ENCODE results near the gene SIK2. TPM values are rescaled to one million over a fixed set of nuclear protein-coding genes. Genes with fewer than 3 reads are reported as not detected.

The SIK2 gene
- total RNA-seq, 1 donor from 2014 or later, result 16.3 TPM

- no peak for DNase-seq
- H3K4me3 ChIP-seq, result no peak overlapping the region
- no peaks in the 10 kb centered on the region for H3K27me3 ChIP-seq (ENCODE audit: low read depth)
- peaks cover 82% of the 10 kb centered on the region for H3K4me1 ChIP-seq
- H3K27ac ChIP-seq (replicated peaks), result peak overlapping the region; percentile 54
- no peaks in the 10 kb centered on the region for H3K9me3 ChIP-seq (replicated peaks)
- peaks cover 5% of the 10 kb centered on the region for H3K36me3 ChIP-seq
- intact Hi-C loops (cut with micrococcal nuclease), result no loop called here
- TF ChIP-seq, protein P1, sequence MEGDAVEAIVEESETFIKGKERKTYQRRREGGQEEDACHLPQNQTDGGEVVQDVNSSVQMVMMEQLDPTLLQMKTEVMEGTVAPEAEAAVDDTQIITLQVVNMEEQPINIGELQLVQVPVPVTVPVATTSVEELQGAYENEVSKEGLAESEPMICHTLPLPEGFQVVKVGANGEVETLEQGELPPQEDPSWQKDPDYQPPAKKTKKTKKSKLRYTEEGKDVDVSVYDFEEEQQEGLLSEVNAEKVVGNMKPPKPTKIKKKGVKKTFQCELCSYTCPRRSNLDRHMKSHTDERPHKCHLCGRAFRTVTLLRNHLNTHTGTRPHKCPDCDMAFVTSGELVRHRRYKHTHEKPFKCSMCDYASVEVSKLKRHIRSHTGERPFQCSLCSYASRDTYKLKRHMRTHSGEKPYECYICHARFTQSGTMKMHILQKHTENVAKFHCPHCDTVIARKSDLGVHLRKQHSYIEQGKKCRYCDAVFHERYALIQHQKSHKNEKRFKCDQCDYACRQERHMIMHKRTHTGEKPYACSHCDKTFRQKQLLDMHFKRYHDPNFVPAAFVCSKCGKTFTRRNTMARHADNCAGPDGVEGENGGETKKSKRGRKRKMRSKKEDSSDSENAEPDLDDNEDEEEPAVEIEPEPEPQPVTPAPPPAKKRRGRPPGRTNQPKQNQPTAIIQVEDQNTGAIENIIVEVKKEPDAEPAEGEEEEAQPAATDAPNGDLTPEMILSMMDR (IDR thresholded peaks at IDR 0.05; ENCODE audit: borderline replicate concordance), result no peak
Observed at GRCh38 chr11:111633756-111634362, 31.6 kb downstream of the SIK2 start.

- H3K27ac ChIP-seq (replicated peaks), result peak overlapping the region; percentile 54
- H3K27me3 ChIP-seq (ENCODE audit: low read depth), result no peaks in the 10 kb centered on the region
- DNase-seq, result no peak
- H3K4me1 ChIP-seq, result peaks cover 95% of the 10 kb centered on the region
- TF ChIP-seq, protein P1 (IDR thresholded peaks at IDR 0.05; ENCODE audit: borderline replicate concordance), result no peak
- intact Hi-C loops (cut with micrococcal nuclease), result no loop called here
- H3K4me3 ChIP-seq, result no peak overlapping the region
- H3K36me3 ChIP-seq, result no peaks in the 10 kb centered on the region
- no peaks in the 10 kb centered on the region for H3K9me3 ChIP-seq (replicated peaks)
Observed at GRCh38 chr11:111634981-111635705, 32.9 kb downstream of the SIK2 start.

DNA sequence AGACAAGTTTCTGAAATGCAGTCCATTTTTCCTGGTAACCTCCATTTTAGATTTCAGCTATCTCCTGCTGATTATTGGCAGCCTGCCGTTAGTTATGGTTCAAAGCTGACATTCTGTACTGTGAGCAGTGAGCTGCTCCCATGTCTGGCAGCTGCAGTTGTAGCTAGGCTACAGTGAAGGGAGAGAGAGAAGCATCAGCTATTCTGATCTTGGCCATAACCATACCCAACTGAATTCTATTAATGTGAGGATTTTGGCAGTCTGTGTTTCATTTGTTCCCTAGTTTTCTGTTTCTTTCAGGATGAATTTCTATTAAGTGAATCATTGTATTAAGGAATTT is 33.4 kb downstream of the SIK2 start:
- peak; percentile 25 for DNase-seq
- peak overlapping the region; percentile 54 for H3K27ac ChIP-seq (replicated peaks)
- TF ChIP-seq, protein P1 (IDR thresholded peaks at IDR 0.05; ENCODE audit: borderline replicate concordance), result no peak
- peaks cover 94% of the 10 kb centered on the region for H3K4me1 ChIP-seq
- H3K9me3 ChIP-seq (replicated peaks), result no peaks in the 10 kb centered on the region
- intact Hi-C loops (cut with micrococcal nuclease), result no loop called here
- H3K36me3 ChIP-seq, result no peaks in the 10 kb centered on the region
- no peak overlapping the region for H3K4me3 ChIP-seq
- no peaks in the 10 kb centered on the region for H3K27me3 ChIP-seq (ENCODE audit: low read depth)

DNA sequence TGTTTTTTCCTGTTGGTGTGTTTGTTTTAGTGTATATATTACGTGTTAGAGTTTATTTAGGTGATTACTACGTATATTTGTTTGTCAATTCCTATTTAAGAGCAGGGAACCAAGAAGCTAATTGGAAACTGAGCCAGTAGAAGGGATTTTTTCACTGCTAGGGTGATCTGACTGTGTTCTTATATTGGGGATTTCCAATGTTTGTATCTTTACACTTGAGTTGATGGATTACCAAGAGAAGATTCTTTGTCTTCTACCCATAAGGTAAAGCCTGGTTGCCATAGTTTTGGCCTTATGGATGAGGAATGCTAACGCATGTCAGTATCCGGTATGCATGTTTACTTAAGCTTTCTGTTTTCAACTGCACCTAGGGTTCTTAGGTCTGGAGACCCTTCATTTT is 35.6 kb downstream of the SIK2 start:
- Histone ChIP-seq H3K4me3 (no peak overlapping the region), H3K27me3 (ENCODE audit: low read depth) (no peaks in the 10 kb centered on the region), H3K4me1 (peaks cover 83% of the 10 kb centered on the region), H3K36me3 (no peaks in the 10 kb centered on the region), H3K27ac (replicated peaks) (no peak overlapping the region), H3K9me3 (replicated peaks) (no peaks in the 10 kb centered on the region)
- no peak for DNase-seq
- TF ChIP-seq, protein P1 (IDR thresholded peaks at IDR 0.05; ENCODE audit: borderline replicate concordance), result no peak
- intact Hi-C loops (cut with micrococcal nuclease), result no loop called here

GRCh38 chr11:111639226-111639925 is 37.1 kb downstream of the SIK2 start:
- peaks cover 68% of the 10 kb centered on the region for H3K4me1 ChIP-seq
- H3K36me3 ChIP-seq, result no peaks in the 10 kb centered on the region
- TF ChIP-seq, protein P1 (IDR thresholded peaks at IDR 0.05; ENCODE audit: borderline replicate concordance), result no peak
- no peaks in the 10 kb centered on the region for H3K27me3 ChIP-seq (ENCODE audit: low read depth)
- intact Hi-C loops (cut with micrococcal nuclease), result no loop called here
- no peaks in the 10 kb centered on the region for H3K9me3 ChIP-seq (replicated peaks)
- no peak overlapping the region for H3K4me3 ChIP-seq
- no peak overlapping the region for H3K27ac ChIP-seq (replicated peaks)
- no peak for DNase-seq
